Hepatocyte (in vitro differentiated cells): Measurements from ENCODE around the gene PPP1R7.

Experiments
- EZH2 ChIP-seq: fragments of 200-600 bp; sonication (generic); IDR thresholded peaks from 2 replicates; pipeline ENCODE4 v1.6.1; 2016; ENCODE audit warnings: antibody characterized with exemption, mild to moderate bottlenecking, borderline replicate concordance
- EZH2phosphoT487 ChIP-seq: fragments of 200-600 bp; sonication (generic); IDR thresholded peaks from one replicate; pipeline ENCODE4 v1.6.1; 2018; ENCODE audit warnings: antibody characterized with exemption, mild to moderate bottlenecking, low read depth, moderate library complexity; ENCODE audit not compliant: unreplicated experiment, severe bottlenecking

- TF ChIP-seq EZH2 (no peak), EZH2phosphoT487 (no peak)
Measured at GRCh38 chr2:241157841-241158545, 7.7 kb downstream of the PPP1R7 start.
